Esophagus muscularis mucosa (tissue), 4 donors: ENCODE results near the gene SHANK3. TPM values are rescaled to one million over a fixed set of nuclear protein-coding genes. Genes with fewer than 3 reads are reported as not detected.
A peak's percentile ranks its signal among the peaks of the same experiment; 100 is the strongest.
"Not testable (repeated sequence)": the region's sequence is repeated elsewhere in the genome, so short reads cannot be mapped to it uniquely, and the experiment has no call there.

Experiments
- DNase-seq: peaks from one replicate; pipeline ENCODE4 v3.0.0-alpha.2; 2017; ENCODE audit errors: extremely low spot score
- H3K27ac ChIP-seq, 4 donors: fragments of 200-600 bp; sonication (generic); replicated peaks in 1 of 4; 1 replicate in 3 of 4; 2 replicates in 1 of 4; pipeline ENCODE4 v1.5.1; 2016 to 2019; ENCODE audit warnings: mild to moderate bottlenecking in 1 of 4
- H3K27me3 ChIP-seq, 4 donors: fragments of 200-600 bp; sonication (generic); one replicate each; pipeline versions ENCODE4 v1.5.1 to v1.6.0; 2016 to 2019
- H3K36me3 ChIP-seq, 4 donors: fragments of 200-600 bp; sonication (generic); one replicate each; pipeline ENCODE4 v1.5.1; 2016 to 2019
- H3K4me1 ChIP-seq, 4 donors: fragments of 200-600 bp; sonication (generic); one replicate each; pipeline ENCODE4 v1.5.1; 2016 to 2019
- H3K4me3 ChIP-seq, 4 donors: fragments of 200-600 bp; sonication (generic); 1 replicate in 2 of 4; 2 replicates in 2 of 4; pipeline ENCODE4 v1.5.1; 2016 to 2019; ENCODE audit warnings: mild to moderate bottlenecking in 4 of 4, moderate library complexity in 1 of 4
- H3K9me3 ChIP-seq, 4 donors: fragments of 200-600 bp; sonication (generic); 1 replicate in 3 of 4; 2 replicates in 1 of 4; pipeline ENCODE4 v1.5.1; 2016 to 2019
- EP300 ChIP-seq: sonication (generic); formaldehyde crosslinking; IDR thresholded peaks from one replicate; pipeline ENCODE4 v1.6.1; 2017; ENCODE audit warnings: antibody characterized with exemption
- POLR2A ChIP-seq: fragments of 450-650 bp; IDR thresholded peaks from one replicate; pipeline ENCODE4 v1.6.1; 2017; ENCODE audit warnings: antibody characterized with exemption, moderate library complexity, mild to moderate bottlenecking, low read depth
- POLR2AphosphoS5 ChIP-seq, 2 donors: sonication (generic); formaldehyde crosslinking; IDR thresholded peaks; one replicate each; pipeline ENCODE4 v1.6.1; 2017; ENCODE audit warnings: antibody characterized with exemption in 2 of 2
- WGBS: methylation state at CpG from one replicate; pipeline ENCODE4 v1.1.5; 2018; 5-methylcytosine and 5-hydroxymethylcytosine counted together
- intact Hi-C: fragments of 100-400 bp; cut with DNase I; formaldehyde crosslinking; loops from one replicate; pipeline ENCODE4 v1.15.1; 2023
- total RNA-seq, 4 donors: library from RNA; depleted of rRNA; stranded (reverse); fragments of >200 nt; gene quantifications; one replicate each; pipeline versions ENCODE4 v1.1.0 to v1.2.1, GENCODE V29; 2016
- TF ChIP-seq, protein P1 (sequence below), 3 experiments: fragments of 200-600 bp in 2 of 3; fragments of 450-650 bp in 1 of 3; sonication (generic) in 2 of 3; IDR thresholded peaks; one replicate each; pipeline ENCODE4 v1.5.1; 2017 to 2019; ENCODE audit warnings: antibody characterized with exemption in 3 of 3, mild to moderate bottlenecking in 2 of 3, moderate library complexity in 1 of 3

SHANK3 gene
- total RNA-seq, 4 donors from 2014 or later: 7.0 to 21.1 (median 16.0) TPM

DNA sequence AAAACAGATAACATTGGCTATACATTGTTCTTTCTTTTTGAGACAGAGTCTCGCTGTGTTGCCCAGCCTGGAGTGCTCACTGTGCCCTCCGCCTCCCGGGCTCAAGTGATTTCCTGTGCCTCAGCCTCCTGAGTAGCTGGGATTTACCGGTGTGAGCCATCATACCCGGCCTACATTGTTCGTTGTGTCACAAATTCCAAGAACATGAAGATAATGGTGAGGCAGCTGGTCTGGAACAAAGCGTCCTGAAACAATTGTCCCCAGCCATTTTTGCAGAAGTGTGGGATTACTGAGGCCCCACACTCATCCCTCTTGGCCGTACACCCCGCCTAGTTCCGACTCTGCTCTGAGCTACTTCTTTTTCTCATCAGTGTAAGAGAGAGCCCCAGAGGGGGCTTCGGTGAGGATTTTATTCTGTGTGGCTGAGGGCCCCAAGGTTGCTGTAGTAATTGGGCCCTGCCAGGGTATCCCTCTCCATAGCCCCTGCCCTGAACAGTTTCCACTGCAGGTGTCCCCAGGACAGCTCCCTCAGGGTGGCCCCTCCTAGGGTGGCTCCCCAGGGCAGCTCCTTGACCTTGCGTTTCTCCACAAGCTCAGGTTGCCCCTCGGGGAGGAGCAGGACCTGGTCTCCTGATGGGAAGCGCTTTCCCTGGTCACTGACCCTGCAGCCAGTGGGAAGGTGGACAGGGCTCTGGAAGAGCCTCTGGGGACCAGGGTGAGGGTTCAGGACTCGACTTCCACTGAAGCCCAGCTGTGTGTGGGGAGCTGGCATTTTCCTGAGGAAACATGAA is 31.6 kb upstream of the SHANK3 start:
- no peak overlapping the region for H3K4me3 ChIP-seq
- peaks cover 0 to 46% (median 6%) of the 10 kb centered on the region in 4 donors for H3K27me3 ChIP-seq
- no peak for DNase-seq
- H3K9me3 ChIP-seq: no peaks in the 10 kb centered on the region
- intact Hi-C loops: no loop called here
- H3K4me1 ChIP-seq: peaks cover 10 to 16% (median 13%) of the 10 kb centered on the region in 4 donors
- no peak for TF ChIP-seq POLR2A
- TF ChIP-seq, protein P1, sequence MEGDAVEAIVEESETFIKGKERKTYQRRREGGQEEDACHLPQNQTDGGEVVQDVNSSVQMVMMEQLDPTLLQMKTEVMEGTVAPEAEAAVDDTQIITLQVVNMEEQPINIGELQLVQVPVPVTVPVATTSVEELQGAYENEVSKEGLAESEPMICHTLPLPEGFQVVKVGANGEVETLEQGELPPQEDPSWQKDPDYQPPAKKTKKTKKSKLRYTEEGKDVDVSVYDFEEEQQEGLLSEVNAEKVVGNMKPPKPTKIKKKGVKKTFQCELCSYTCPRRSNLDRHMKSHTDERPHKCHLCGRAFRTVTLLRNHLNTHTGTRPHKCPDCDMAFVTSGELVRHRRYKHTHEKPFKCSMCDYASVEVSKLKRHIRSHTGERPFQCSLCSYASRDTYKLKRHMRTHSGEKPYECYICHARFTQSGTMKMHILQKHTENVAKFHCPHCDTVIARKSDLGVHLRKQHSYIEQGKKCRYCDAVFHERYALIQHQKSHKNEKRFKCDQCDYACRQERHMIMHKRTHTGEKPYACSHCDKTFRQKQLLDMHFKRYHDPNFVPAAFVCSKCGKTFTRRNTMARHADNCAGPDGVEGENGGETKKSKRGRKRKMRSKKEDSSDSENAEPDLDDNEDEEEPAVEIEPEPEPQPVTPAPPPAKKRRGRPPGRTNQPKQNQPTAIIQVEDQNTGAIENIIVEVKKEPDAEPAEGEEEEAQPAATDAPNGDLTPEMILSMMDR (IDR thresholded peaks at IDR 0.05): no peak
- no peak for TF ChIP-seq POLR2AphosphoS5 (IDR thresholded peaks at IDR 0.05)
- TF ChIP-seq EP300: no peak
- H3K27ac ChIP-seq: peak overlapping the region in 3 of 4 donors; percentile 31 to 43 (median 40)
- WGBS: 82% methylated on average over 14 of the region's 15 CpGs
- H3K36me3 ChIP-seq: no peaks in the 10 kb centered on the region

DNA sequence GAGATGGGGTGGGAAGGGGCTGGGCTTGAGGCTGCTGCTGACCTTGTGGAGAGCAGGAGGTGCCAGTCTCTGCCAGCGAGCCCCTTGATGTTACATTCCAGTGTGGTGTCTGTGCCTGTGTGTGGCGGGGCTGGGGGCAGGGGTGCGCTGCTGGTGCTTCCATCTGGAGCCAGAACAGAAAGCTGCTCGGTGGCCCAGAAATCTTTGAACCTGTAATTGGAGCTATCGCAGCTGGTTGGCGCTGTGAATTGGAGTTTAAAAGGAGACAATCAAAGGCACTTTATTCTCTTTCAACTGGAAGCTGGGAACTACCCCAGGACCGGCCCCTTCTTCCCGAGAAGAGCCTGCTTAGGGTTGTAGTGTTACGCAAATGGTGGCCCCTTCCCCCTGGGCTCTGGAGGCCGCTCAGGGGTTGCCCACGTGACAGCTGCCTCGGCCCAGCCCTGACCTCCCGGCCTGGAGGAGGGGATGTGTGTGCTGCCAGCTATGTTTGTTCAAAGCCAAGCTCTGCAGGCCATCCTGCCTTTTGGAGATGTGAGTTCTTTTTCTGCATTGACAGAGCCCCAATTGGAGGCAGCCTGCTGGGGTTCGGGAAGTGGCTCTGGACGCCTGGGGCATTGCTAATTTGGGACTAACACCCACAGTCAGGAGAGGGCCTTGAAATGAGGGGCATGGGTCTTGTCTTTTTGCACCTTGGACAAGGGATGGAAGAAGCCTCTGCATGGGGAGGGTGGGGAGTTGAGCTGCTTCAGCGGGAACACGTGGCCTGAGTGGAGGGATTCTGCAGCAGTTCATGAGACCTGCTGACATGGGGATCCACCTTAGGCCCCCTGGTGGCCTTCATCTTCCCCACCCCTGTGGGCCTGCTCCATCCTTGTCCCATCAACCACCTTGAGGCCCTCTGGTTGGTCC is 30.7 kb upstream of the SHANK3 start:
- H3K4me3 ChIP-seq: no peak overlapping the region
- H3K36me3 ChIP-seq: no peaks in the 10 kb centered on the region
- TF ChIP-seq POLR2A (no peak), POLR2AphosphoS5 (IDR thresholded peaks at IDR 0.05) (peak in 1 of 2 donors; percentile 23)
- TF ChIP-seq, protein P1 (IDR thresholded peaks at IDR 0.05): peak in 2 of 3 experiments; percentile 16 to 38
- no peaks in the 10 kb centered on the region for H3K9me3 ChIP-seq
- no peak for DNase-seq
- WGBS: 27% methylated on average over 16 of the region's 17 CpGs
- intact Hi-C loops: no loop called here
- H3K4me1 ChIP-seq: peaks cover 10 to 16% (median 13%) of the 10 kb centered on the region in 4 donors
- peak overlapping the region in 3 of 4 donors; percentile 31 to 43 (median 40) for H3K27ac ChIP-seq
- H3K27me3 ChIP-seq: peaks cover 0 to 54% (median 6%) of the 10 kb centered on the region in 4 donors

DNA sequence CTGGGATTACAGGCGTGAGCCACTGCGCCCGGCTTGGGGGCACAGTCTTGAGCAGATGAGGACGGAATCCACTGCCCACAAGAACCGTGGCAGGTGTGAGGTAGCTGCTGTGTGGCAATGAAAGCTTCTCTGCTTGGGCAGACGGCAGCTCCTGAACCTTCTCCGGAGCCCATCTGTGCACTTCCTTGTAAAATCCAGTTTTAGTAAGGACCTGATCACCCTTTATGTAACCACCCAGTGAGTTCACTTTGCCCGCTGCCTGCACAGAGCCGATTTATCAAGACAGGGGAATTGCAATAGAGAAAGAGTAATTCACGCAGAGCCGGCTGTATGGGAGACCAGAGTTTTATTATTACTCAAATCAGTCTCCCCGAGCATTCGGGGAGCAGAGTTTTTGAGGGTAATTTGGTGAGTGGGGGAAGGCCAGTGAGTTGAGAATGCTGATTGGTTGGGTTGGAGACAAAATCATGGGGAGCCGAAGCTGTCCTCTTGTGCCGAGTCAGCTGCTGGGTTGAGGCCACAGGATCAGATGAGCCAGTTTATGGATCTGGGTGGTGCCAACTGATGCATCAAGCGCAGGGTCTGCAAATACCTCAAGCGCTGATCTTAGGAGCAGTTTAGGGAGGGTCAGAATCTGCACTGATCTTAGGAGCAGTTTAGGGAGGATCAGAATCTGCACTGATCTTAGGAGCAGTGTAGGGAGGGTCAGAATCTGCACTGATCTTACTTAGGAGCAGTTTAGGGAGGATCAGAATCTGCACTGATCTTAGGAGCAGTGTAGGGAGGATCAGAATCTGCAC is 29.4 kb upstream of the SHANK3 start:
- H3K36me3 ChIP-seq, intact Hi-C loops, H3K4me3 ChIP-seq, H3K9me3 ChIP-seq, H3K27ac ChIP-seq, DNase-seq: not testable (repeated sequence)
- 87% methylated on average over 11 of the region's 17 CpGs for WGBS
- H3K27me3 ChIP-seq: peaks cover 0 to 56% (median 6%) of the 10 kb centered on the region in 4 donors
- peaks cover 10 to 16% (median 13%) of the 10 kb centered on the region in 4 donors for H3K4me1 ChIP-seq

DNA sequence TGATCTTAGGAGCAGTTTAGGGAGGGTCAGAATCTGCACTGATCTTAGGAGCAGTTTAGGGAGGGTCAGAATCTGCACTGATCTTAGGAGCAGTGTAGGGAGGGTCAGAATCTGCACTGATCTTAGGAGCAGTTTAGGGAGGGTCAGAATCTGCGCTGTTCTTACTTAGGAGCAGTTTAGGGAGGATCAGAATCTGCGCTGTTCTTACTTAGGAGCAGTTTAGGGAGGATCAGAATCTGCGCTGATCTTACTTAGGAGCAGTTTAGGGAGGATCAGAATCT is 28.9 kb upstream of the SHANK3 start:
- WGBS: 61% methylated on average over 3 of the region's 3 CpGs
- H3K9me3 ChIP-seq, H3K27ac ChIP-seq, H3K4me3 ChIP-seq, H3K36me3 ChIP-seq, DNase-seq, intact Hi-C loops: not testable (repeated sequence)
- Histone ChIP-seq H3K4me1 (peaks cover 10 to 16% (median 13%) of the 10 kb centered on the region in 4 donors), H3K27me3 (peaks cover 0 to 56% (median 6%) of the 10 kb centered on the region in 4 donors)

DNA sequence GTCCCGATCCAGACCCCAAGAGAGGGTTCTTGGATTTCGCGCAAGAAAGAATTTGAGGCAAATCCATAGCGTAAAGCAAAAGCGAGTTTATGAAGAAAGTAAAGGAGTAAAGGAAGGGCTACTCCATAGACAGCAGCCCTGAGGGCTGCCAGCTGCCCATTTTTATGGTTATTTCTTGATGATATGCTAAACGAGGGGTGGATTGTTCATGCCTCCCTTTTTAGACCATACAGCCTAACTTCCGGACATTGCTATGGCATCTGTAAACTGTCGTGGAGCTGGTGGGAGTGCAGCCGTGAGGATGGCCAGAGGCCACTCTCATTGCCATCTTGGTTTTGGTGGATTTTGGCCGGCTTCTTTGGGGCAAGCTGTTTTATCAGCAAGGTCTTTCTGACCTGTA is 19.4 kb upstream of the SHANK3 start:
- TF ChIP-seq POLR2AphosphoS5 (IDR thresholded peaks at IDR 0.05) (no peak), EP300 (no peak), POLR2A (no peak)
- TF ChIP-seq, protein P1 (IDR thresholded peaks at IDR 0.05): no peak
- WGBS: 88% methylated on average over 10 of the region's 10 CpGs
- H3K36me3 ChIP-seq: no peaks in the 10 kb centered on the region
- no peak overlapping the region for H3K27ac ChIP-seq
- intact Hi-C loops: no loop called here
- no peak for DNase-seq
- peaks cover 0 to 14% (median 4%) of the 10 kb centered on the region in 4 donors for H3K4me1 ChIP-seq
- no peaks in the 10 kb centered on the region for H3K9me3 ChIP-seq
- peaks cover 0 to 44% (median 0%) of the 10 kb centered on the region in 4 donors for H3K27me3 ChIP-seq
- no peak overlapping the region for H3K4me3 ChIP-seq

DNA sequence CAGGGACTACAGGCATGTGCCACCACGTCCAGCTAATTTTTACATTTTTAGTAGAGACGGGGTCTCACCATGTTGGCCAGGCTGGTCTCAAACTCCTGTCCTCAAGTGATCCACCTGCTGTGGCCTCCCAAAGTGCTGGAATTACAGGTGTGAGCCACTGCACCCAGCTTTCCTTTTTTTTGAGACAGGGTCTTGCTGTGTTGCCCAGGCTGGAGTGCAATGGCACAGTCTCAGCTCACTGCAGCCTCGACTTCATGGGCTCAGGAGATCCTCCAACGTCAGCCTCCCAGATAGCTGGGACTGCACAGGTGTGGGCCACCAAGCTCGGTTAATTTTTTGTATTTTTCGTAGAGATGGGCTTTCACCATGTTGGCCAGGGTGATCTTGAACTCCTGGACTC is 18.0 kb upstream of the SHANK3 start:
- H3K9me3 ChIP-seq, intact Hi-C loops, H3K27ac ChIP-seq, DNase-seq, H3K36me3 ChIP-seq, H3K4me3 ChIP-seq: not testable (repeated sequence)
- H3K4me1 ChIP-seq: peaks cover 0 to 14% (median 4%) of the 10 kb centered on the region in 4 donors
- WGBS: 81% methylated on average over 6 of the region's 6 CpGs
- H3K27me3 ChIP-seq: peaks cover 0 to 44% (median 0%) of the 10 kb centered on the region in 4 donors
